AG04450 (cell line): ENCODE data around the gene RDX. TPM values are rescaled to one million over a fixed set of nuclear protein-coding genes. Genes with fewer than 3 reads are reported as not detected.

ENCODE experiments used
- CTCF ChIA-PET: fragments of 300-600, 350-600 bp; formaldehyde crosslinking; extraction: SDS; loops from one replicate; lab custom pipeline; 2022; ENCODE audit warnings: antibody characterized with exemption, inconsistent platforms; lab: Charles Lee
- POLR2A ChIA-PET: fragments of 350-600 bp; formaldehyde crosslinking; extraction: SDS; loops from one replicate; lab custom pipeline; 2021; ENCODE audit warnings: antibody characterized with exemption, inconsistent platforms; lab: Yijun Ruan, JAX
- DNase-seq: peaks from one replicate; pipeline ENCODE4 v3.0.0-alpha.2; 2011; ENCODE audit warnings: low read depth, low spot score
- H3K27ac ChIP-seq: one replicate; pipeline ENCODE4 v1.5.1; 2012; ENCODE audit warnings: low read depth, low read length, control low read depth
- H3K27me3 ChIP-seq: one replicate; pipeline ENCODE4 v1.6.0; 2012; ENCODE audit warnings: low read length; ENCODE audit not compliant: control insufficient read depth, insufficient read depth
- H3K4me3 ChIP-seq: 2 replicates; pipeline ENCODE4 v1.5.1; 2011; ENCODE audit warnings: mild to moderate bottlenecking, low read depth, low read length, control low read depth
- H3K9me3 ChIP-seq: 2 replicates; pipeline ENCODE4 v1.5.1; 2012; ENCODE audit warnings: low read length; ENCODE audit not compliant: control insufficient read depth, insufficient read depth
- CTCF ChIP-seq: IDR thresholded peaks from 2 replicates; pipeline ENCODE4 v1.5.1; 2011; ENCODE audit warnings: low read depth, low read length, control low read depth, inconsistent platforms
- polyA plus RNA-seq: library from polyadenylated mRNA; depleted of rRNA; stranded (reverse); fragments of >200 nt; gene quantifications from 2 replicates; pipeline ENCODE4 v1.2.3, GENCODE V29; 2011

RDX gene
- polyA plus RNA-seq, 1 experiment: 92.3 TPM

DNA sequence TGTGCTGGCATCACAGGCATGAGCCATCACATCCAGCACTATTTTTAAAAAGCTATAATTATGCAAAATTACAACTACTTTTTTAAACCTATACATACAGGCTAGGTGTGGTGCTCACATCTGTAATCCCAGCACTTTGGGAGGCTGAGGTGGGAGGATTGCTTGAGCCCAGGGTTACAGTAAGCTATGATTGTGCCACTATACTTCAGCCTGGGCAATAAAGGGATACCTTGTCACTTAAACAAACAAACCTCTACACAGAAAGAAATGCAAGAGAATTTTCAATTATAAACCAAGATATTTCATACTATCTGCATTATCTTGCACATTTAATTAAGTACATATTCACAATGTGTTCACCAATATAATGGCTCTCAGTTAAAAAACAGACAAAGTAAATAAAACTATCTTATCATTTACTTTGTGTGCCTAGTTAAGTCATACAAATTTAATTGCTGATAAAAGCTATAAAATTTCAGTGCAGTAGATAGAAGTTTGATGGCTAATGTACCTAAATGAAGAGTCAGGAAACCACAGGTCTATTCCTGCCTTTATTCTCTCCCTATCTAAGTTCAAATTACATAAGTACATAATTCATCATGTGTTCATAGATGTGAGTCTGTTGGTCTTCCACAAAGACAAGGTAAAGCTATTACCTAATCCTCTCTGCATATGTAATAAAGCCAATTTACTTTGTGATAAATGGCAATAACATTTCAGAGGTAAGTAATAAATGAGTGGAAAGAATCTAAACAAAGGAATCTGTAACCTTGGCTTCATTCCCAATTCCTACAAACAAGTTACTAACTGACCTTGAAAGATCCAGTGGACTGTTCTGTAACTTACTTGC lies 9.0 kb upstream of the RDX start:
- TF ChIP-seq CTCF: no peak
- ChIA-PET POLR2A (interaction anchor here (0.6 kb wide), 1 partner anchor 11 kb away, joined by 3 read pairs; no protein-coding TSS in a partner anchor), CTCF (interaction anchor here (0.6 to 1.2 kb wide), 2 partner anchors 104 to 347 kb away, joined by 3 read pairs; no protein-coding TSS in a partner anchor)
- no peak overlapping the region for H3K4me3 ChIP-seq
- H3K9me3 ChIP-seq: no peaks in the 10 kb centered on the region; the same call in 1 of the 2 replicates
- DNase-seq: no peak
- no peaks in the 10 kb centered on the region for H3K27me3 ChIP-seq
- H3K27ac ChIP-seq: no peak overlapping the region

DNA sequence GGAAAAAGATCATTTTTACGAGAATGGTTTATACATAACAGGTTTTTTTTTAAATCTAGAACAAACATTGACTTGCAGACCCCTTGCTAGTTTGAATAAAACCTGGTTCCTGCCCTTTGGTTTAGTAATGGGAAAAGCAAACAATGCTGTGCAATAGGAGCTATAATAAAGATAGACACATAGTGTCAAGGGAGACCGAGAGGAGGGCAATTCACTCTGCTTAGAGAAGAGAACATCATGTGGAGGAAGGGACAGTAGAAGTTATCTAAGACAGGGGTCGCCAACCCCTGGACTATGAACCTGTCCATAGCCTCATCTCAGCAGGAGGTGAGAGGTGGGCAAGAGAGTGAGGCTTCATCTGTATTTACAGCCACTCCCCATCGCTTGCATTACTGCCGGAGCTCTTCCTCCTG lies 7.0 kb upstream of the RDX start:
- Histone ChIP-seq H3K9me3 (no peaks in the 10 kb centered on the region; the same call in 1 of the 2 replicates), H3K27ac (no peak overlapping the region), H3K27me3 (no peaks in the 10 kb centered on the region), H3K4me3 (no peak overlapping the region)
- POLR2A ChIA-PET: interaction anchor here (0.7 kb wide), 1 partner anchor 1587 kb away, joined by 6 read pairs; no protein-coding TSS in a partner anchor
- CTCF ChIA-PET: no interaction called here
- DNase-seq: no peak
- no peak for TF ChIP-seq CTCF

DNA sequence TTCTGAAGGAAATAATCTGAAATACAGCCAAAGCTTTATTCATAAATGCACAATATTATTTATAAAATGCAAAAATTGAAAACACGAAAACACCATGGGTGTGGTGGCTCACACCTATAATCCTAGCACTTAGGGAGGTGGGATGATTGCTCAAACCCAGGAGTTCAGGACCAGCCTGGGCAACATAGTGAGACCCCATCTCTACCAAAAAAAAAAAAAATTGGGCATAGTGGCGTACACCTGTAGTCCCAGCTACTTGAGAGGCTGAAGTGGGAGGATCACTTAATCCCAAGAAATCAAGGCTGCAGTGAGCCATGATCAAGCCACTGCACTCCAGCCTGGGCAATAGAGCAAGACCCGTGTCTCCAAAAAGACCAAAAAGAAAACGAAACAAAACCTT lies 5.2 kb upstream of the RDX start:
- Histone ChIP-seq H3K4me3 (no peak overlapping the region), H3K27me3 (no peaks in the 10 kb centered on the region), H3K9me3 (no peaks in the 10 kb centered on the region; the same call in 1 of the 2 replicates), H3K27ac (no peak overlapping the region)
- no peak for TF ChIP-seq CTCF
- DNase-seq: no peak
- POLR2A ChIA-PET: no interaction called here
- CTCF ChIA-PET: no interaction called here

DNA sequence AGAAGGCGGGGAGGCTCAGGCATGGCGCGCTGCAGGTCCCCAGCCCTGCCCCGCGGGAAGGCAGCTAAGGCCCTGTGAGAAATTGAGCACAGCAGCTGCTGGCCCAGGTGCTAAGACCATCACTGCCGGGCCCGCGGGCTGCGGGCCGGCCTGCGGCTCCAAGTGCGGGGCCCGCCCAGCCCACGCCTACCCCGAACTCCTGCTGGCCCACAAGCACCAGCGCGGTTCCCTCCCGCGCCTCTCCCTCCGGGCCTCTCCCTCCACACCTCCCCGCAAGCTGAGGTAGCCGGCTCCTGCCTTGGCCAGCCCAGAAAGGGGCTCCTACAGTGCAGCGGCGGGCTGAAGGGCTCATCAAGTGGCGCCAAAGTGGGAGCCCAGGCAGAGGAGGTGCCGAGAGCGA lies 4.6 kb upstream of the RDX start:
- H3K27ac ChIP-seq: no peak overlapping the region
- TF ChIP-seq CTCF: no peak
- no peak overlapping the region for H3K4me3 ChIP-seq
- no peaks in the 10 kb centered on the region for H3K27me3 ChIP-seq
- POLR2A ChIA-PET: no interaction called here
- CTCF ChIA-PET: no interaction called here
- no peak for DNase-seq
- no peaks in the 10 kb centered on the region; the same call in 1 of the 2 replicates for H3K9me3 ChIP-seq
